HG02798 (cell line): ENCODE results near the gene KISS1.
A peak's percentile ranks its signal among the peaks of the same experiment; 100 is the strongest.

Experiments
- ATAC-seq: cut with Tn5 transposase; IDR thresholded peaks from one replicate; pipeline ENCODE4 v1.9.1; 2021; ENCODE audit warnings: mild to moderate bottlenecking; ENCODE audit not compliant: unreplicated experiment, poor library complexity

Gene KISS1

DNA sequence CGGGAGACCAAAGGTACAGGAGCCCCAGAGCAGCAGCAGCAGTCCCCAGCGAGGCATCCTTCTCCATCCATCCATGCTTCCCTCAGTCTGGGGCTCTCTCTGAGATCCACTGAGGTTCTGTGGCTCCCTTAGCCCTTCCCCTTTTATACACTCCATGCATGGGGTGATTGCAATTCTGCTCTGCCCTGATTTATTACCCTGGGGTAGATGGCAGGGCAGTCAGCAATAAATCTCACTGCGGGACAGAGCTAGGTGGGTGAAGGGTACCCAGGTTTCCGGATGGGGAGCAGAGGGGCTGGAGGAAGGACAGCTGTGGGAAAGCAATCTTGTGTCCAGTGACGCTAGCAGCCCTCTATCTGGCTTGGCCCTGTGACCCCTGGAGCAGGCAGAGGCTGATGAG lies 30.1 kb downstream of the KISS1 start, which contains the start of gene REN:
Gene REN, minus strand, starts transcription at position 119 of the 400 bp plus-strand sequence. Its CDS starts 44 bp downstream, at position 75.
- ATAC-seq, result no peak

DNA sequence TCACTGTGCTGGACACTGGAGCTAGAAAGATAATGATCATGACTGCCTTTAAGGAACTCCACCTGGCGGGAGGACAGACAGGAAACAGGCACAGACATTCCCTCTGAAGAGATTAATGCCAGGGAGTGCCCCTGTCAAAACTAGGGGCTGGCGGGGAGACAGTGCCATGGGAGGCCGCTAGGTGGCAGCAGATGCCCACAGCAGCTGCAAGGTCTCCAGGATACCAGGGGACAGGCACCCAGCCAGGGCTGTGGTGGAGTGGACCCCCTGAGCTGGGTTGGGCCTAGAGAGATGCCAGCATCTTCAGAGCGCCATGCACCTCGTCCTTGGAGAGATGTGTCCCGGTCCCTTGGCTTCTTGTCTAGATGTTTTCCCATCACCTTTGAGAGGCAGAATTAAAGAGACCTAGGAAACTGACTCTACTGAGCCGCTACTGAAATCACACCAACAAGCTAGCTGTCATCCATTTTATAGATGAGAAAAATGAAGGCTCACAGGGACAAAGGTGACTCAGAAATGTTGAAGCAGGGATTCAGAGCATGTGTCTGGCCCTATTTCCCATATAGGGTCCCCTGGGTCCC lies 33.7 kb downstream of the KISS1 start:
- peak; percentile 73 for ATAC-seq

GRCh38 chr1:204161609-204162493 lies 34.4 kb downstream of the KISS1 start:
- ATAC-seq, result no peak

GRCh38 chr1:204157962-204158361 lies 38.3 kb downstream of the KISS1 start:
- no peak for ATAC-seq

GRCh38 chr1:204155881-204156280 lies 40.4 kb downstream of the KISS1 start:
- ATAC-seq, result no peak

GRCh38 chr1:204154568-204155255 lies 41.6 kb downstream of the KISS1 start:
- ATAC-seq, result no peak

DNA sequence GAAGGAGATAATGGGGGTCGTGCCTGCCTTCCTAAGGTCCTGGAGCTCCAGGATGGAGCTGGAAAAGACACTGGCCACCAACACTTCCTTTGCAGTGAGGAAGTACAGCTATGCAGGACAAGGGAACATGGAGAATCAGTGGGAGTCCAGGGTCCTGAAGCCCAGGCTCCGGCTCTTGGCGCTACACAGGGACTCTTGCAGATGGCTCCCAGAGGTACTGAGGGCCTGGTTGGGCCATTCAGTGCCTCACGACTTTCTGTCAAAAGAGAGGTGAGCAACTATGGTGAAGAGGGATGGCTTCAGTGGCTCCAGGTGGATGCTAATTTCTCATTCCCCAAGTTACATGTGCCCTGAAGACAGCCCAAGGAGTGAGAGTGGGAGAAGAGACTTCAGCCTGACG lies 42.6 kb downstream of the KISS1 start:
- ATAC-seq, result no peak

DNA sequence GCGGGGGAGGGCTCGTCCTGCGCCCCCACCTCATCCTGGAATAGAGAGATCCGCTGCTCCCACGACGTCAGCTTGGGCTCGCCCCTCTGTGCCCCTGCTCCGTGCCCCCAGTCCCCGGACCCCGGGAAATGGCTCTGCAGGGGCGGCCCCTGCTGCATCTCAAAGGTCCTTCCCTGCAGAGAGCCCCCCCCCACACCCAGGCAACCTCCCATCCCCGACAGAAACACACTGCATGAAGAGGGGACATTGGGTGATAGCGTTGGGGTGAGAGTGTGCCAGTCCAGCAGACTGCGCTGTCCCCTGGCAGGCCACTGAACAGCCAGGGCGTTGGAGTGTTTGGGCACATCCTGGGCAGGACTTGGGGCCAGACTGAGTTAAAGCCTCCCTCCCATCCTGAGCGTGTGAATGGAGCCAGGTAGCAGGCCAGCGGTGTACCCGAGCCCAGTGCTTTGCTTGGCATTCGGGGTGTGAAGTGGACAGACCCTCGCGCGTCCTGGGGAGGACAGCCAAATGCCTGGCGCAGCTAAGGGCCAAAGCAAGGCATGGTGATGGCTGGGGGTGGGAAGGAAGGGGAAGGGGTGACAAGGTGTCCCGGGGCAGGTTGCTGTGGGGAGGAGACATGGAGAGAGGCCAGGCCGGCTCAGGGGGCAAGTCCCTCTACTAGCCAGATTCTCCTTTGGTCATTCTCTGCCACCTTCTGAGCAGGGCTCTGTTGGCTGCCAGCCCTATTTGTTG lies 43.8 kb downstream of the KISS1 start:
- no peak for ATAC-seq

DNA sequence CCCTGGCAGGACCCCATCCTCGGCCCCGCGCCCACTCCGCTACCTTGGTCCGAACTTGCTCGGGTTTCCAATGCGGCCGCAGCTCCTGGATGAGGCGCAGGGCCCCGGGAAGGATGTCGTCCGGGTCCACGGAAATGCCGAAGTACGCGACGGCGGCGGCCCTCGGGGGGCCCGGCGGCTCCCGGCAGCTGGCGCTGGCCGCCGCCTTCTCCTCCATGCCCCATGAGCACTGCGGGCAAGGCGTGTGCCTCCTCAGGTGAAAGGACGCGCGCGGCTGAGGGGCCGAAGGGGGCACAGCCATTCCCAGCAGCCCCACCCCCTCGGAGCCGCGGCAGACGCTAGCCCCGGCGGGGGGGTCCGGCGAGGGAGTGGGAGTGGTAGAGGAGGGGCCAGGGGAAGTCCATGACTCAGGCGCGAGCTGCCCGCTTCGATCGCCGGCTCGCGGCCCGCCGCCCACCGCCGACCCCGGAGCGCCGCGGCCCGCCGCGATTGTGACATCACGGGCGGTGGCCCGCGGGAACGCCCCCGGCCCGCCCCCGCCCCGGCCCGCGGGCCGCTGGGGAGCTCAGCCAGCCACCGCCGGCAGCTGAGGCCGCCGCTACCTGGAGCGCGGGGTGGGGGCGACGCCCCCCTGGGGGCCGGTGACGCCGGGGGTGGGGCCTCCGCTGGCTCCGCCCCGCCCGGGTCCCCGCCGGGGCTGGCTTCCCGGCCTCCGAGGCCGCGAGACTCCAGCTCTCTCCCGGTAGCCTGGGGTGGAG lies 44.6 kb downstream of the KISS1 start, which contains the start of gene ETNK2:
Gene ETNK2, minus strand, starts transcription at position 493 of the 758 bp plus-strand sequence. Its CDS starts 192 bp downstream, at position 301.
- ATAC-seq, result no peak

DNA sequence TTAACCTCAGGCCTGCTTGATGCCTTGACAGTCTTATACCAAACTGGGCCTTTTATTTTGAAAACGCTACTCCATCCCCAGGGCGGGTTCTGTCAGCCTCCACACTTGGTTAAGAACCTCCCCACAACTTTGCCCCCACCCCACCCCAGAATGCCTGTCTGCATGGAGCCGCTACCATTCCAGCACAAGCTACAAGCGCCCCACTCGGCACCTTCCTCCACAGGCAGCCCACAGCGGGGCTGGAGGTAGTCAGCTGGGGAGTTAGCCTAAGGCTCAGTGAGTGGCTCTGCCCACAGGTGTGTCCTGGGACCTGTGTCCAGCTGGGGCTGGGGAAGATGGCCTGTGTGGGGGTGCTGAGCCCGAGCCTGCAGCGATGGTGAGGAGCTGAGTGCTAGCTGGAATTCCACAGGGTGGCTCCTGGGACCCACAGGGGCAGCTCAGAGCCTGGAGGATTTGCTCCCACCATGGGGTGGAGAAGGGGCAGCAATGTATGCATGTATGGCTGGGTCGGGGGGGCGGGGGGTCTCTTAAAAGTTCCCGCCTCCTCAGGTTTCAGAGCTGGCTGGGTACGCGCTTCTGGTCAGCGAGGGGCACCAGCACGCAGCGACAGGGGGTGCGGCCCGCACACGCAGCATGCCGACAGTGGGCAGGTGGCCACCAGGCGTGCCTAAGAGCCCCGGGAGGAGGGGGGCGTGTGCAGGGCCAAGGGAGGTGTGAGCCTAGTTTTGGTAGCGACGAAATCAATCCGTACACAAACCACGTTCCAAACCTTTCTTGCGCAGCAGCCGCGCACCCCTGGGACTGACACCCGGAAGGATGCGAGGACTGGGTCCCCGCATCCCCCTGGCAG lies 45.4 kb downstream of the KISS1 start:
- ATAC-seq, result no peak

GRCh38 chr1:204149635-204150565 lies 46.4 kb downstream of the KISS1 start:
- ATAC-seq, result no peak

- no peak for ATAC-seq
Measured at GRCh38 chr1:204149107-204149506, 47.2 kb downstream of the KISS1 start.

GRCh38 chr1:204147406-204148383 lies 48.6 kb downstream of the KISS1 start:
- no peak for ATAC-seq

- ATAC-seq, result no peak
Measured at GRCh38 chr1:204146965-204147364, 49.3 kb downstream of the KISS1 start.

DNA sequence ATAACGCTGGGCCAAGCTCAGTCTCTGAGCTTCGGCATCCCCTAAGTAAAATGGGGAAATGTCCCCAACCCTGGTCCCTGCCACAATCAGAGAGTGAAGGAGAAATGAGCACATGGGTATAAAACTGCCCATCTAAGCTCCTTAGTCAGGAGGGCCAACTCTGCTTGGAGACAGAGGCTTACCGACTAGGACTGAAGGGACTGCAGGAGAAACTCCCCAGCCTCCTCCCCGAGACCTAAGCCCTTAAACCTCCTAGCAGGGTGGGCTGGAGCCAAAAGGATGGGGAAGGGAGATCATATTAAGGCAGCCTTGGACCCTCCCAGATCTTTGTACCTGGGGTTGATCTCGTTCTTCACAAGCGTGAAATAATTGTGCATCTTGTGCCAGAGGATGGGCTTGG lies 50.0 kb downstream of the KISS1 start:
- ATAC-seq, result no peak

DNA sequence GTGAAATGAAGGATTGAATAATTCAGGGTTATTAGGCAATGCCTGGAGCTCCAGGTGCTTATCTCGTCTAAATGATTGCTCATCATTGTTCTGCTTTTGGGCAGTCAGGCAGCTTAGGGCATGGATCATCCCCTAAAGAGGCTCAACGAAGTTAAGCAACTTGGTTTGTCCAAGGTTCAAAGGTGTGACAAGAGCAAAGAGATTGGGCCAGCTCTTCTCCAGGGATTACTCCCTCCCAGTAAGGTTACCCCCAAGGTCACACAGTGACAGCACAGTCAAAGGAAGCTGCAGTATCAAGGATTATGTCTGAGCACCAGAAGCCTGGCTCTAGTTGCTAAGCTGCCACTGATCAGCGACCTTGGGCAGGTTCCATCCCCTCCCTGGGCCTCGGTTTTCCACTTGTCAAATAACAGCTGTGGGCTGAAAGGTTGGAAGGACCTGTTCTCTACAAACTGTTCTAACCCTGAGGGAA lies 51.2 kb downstream of the KISS1 start:
- no peak for ATAC-seq
